PFSK-1 (cell line): ENCODE measurements around the gene NR6A1.

Experiments
- POLR2AphosphoS5 ChIP-seq: IDR thresholded peaks from 2 replicates; pipeline ENCODE4 v1.6.1; 2012; ENCODE audit warnings: low read depth, mild to moderate bottlenecking, control low read depth, low read length, moderate library complexity
- TAF1 ChIP-seq: IDR thresholded peaks from 2 replicates; pipeline ENCODE4 v1.6.1; 2012; ENCODE audit warnings: low read length, control low read depth, borderline replicate concordance; ENCODE audit not compliant: insufficient read depth

GRCh38 chr9:124652203-124652602 lies 118.9 kb downstream of the NR6A1 start:
- TF ChIP-seq POLR2AphosphoS5 (no peak), TAF1 (no peak)
